Right atrium auricular region (tissue), 2 donors: Measurements from ENCODE around the gene DTL. TPM values are rescaled to one million over a fixed set of nuclear protein-coding genes. Genes with fewer than 3 reads are reported as not detected.

ENCODE experiments used
- DNase-seq: peaks from one replicate; pipeline ENCODE4 v3.0.0-alpha.2; 2019; ENCODE audit warnings: low spot score
- H3K27ac ChIP-seq, 2 donors: fragments of 200-600 bp; sonication (generic); 1 replicate in 1 of 2; 2 replicates in 1 of 2; pipeline ENCODE4 v1.5.1; 2016 to 2019
- H3K27me3 ChIP-seq, 2 donors: fragments of 200-600 bp; sonication (generic); one replicate each; pipeline versions ENCODE4 v1.5.1 to v1.6.0; 2017 to 2019
- H3K36me3 ChIP-seq: fragments of 200-600 bp; sonication (generic); one replicate; pipeline ENCODE4 v1.5.1; 2016
- H3K4me1 ChIP-seq, 2 donors: fragments of 200-600 bp; sonication (generic); one replicate each; pipeline versions ENCODE4 v1.5.1 to v1.6.0; 2017 to 2019
- H3K4me3 ChIP-seq, 2 donors: fragments of 200-600 bp; sonication (generic); 1 replicate in 1 of 2; 2 replicates in 1 of 2; pipeline ENCODE4 v1.5.1; 2017 to 2019; ENCODE audit warnings: mild to moderate bottlenecking in 1 of 2, moderate library complexity in 1 of 2
- H3K9me3 ChIP-seq, 2 donors: fragments of 200-600 bp; sonication (generic); one replicate each; pipeline ENCODE4 v1.5.1; 2019
- CTCF ChIP-seq, 2 donors: fragments of 200-600 bp; sonication (generic); IDR thresholded peaks; one replicate each; pipeline ENCODE4 v1.5.1; 2019; ENCODE audit warnings: antibody characterized with exemption in 2 of 2
- total RNA-seq, 2 donors: library from RNA; depleted of rRNA; stranded (reverse); fragments of >200 nt; gene quantifications; one replicate each; pipeline ENCODE4 v1.1.0, GENCODE V29; 2016

The DTL gene
- total RNA-seq, 2 donors from 2014 or later = 0.08 TPM; not detected in 1

DNA sequence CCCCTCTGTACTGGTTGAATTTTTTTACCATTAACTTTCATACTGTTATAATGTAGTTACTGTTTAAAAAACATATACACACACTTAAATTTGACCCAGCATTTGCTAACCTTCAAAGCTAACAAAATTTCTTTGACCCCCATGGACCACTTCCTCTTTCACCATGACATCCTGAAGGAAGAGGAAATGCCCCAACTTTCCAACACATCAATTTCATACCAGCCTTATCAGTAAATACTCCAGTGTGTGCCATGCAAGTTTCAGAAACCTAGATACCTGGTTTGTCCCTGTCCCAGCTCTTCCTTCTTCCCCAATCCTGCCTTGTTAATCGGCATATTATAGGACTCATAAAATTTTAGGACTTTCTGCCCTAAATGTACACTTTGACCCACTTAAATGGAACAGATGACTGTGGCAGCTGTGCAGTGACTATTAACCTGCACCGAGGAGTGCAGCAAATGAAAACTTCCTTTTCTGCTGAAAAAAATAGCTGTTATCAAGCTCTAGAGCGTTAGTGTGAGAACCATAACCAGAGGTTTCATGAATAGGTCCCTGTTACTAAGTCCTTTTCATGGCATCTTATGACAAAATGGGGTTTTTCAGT, 54.1 kb downstream of the DTL start:
- peak overlapping the region in 1 of 2 donors; percentile 93 for H3K27ac ChIP-seq
- H3K4me3 ChIP-seq = no peak overlapping the region
- H3K4me1 ChIP-seq = peaks cover 0 to 11% of the 10 kb centered on the region in 2 donors
- DNase-seq = no peak
- no peaks in the 10 kb centered on the region for H3K36me3 ChIP-seq
- H3K27me3 ChIP-seq = no peaks in the 10 kb centered on the region
- H3K9me3 ChIP-seq = no peaks in the 10 kb centered on the region
- TF ChIP-seq CTCF (IDR thresholded peaks at IDR 0.05) = no peak

- Histone ChIP-seq H3K4me1 (peaks cover 0 to 11% of the 10 kb centered on the region in 2 donors), H3K27ac (no peak overlapping the region), H3K9me3 (peaks cover 0 to 3% of the 10 kb centered on the region in 2 donors), H3K27me3 (no peaks in the 10 kb centered on the region), H3K36me3 (no peaks in the 10 kb centered on the region), H3K4me3 (no peak overlapping the region)
- TF ChIP-seq CTCF (IDR thresholded peaks at IDR 0.05) = no peak
- DNase-seq = no peak
These were observed 56.0 kb downstream of the DTL start for GRCh38 chr1:212091438-212092121.

DNA sequence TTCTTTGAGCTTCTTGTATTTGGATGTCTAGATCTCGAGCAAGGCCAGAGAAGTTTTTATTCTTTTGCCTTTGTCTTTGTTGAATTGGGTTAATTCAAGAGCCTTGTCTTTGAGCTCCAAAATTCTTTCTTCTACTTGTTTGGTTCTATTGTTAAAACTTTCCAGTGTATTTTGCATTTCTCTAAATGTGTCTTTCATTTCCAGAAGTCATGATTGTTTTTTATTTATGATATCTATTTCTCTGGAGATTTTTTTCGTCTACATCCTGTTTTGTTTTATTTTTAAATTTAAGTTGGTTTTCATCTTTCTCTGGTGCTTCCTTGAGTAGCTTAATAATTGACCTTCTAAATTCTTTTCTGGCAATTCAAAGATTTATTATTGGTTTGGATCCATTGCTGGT, 61.8 kb downstream of the DTL start:
- DNase-seq = no peak
- TF ChIP-seq CTCF (IDR thresholded peaks at IDR 0.05) = no peak
- Histone ChIP-seq H3K36me3 (no peaks in the 10 kb centered on the region), H3K27me3 (no peaks in the 10 kb centered on the region), H3K4me3 (no peak overlapping the region), H3K4me1 (no peaks in the 10 kb centered on the region), H3K9me3 (peaks cover 0 to 17% of the 10 kb centered on the region in 2 donors), H3K27ac (no peak overlapping the region)

- no peak overlapping the region for H3K27ac ChIP-seq
- no peaks in the 10 kb centered on the region for H3K27me3 ChIP-seq
- no peak for TF ChIP-seq CTCF (IDR thresholded peaks at IDR 0.05)
- H3K4me1 ChIP-seq = no peaks in the 10 kb centered on the region
- H3K9me3 ChIP-seq = peaks cover 0 to 17% of the 10 kb centered on the region in 2 donors
- no peak overlapping the region for H3K4me3 ChIP-seq
- DNase-seq = no peak
- H3K36me3 ChIP-seq = no peaks in the 10 kb centered on the region
These were observed 62.8 kb downstream of the DTL start for GRCh38 chr1:212098310-212098709.

DNA sequence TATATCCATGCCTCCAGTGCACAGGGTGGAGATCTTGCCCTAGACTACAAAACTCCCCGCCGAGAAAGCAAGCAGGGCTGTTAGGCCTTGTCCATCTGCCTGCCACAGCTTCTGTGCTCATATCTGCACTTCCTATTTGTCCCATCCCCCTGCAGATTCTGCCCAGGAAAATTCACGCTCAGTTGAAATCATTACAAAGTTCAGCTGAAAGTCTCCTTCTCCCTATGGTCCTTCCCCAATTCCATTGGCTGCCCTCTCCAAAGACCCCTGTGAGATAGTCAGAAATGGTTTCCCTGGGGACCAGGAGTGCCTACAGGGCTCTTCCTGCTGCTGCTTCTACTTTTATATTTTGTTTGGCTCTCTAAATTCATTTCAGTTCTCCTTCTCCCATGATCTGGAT, 63.2 kb downstream of the DTL start:
- no peak overlapping the region for H3K27ac ChIP-seq
- no peak for TF ChIP-seq CTCF (IDR thresholded peaks at IDR 0.05)
- DNase-seq = no peak

More for the DNA sequence above, 63.2 kb downstream of the DTL start:
- H3K4me3 ChIP-seq = no peak overlapping the region
- no peaks in the 10 kb centered on the region for H3K36me3 ChIP-seq
- no peaks in the 10 kb centered on the region for H3K4me1 ChIP-seq
- no peaks in the 10 kb centered on the region for H3K27me3 ChIP-seq
- peaks cover 0 to 17% of the 10 kb centered on the region in 2 donors for H3K9me3 ChIP-seq
